Ascending aorta (tissue), 2 donors: ENCODE results near the gene LDHD. TPM values are rescaled to one million over a fixed set of nuclear protein-coding genes. Genes with fewer than 3 reads are reported as not detected.

Experiments
- DNase-seq, 2 donors: peaks; one replicate each; pipeline ENCODE4 v3.0.0-alpha.2; 2019; ENCODE audit warnings: low spot score in 2 of 2
- H3K27ac ChIP-seq, 2 donors: fragments of 200-600 bp; sonication (generic); one replicate each; pipeline ENCODE4 v1.5.1; 2016 to 2017; ENCODE audit warnings: mild to moderate bottlenecking in 1 of 2
- H3K27me3 ChIP-seq: fragments of 200-600 bp; sonication (generic); one replicate; pipeline ENCODE4 v1.5.1; 2017
- H3K36me3 ChIP-seq, 2 donors: fragments of 200-600 bp; sonication (generic); one replicate each; pipeline ENCODE4 v1.5.1; 2016
- H3K4me1 ChIP-seq, 2 donors: fragments of 200-600 bp; sonication (generic); one replicate each; pipeline ENCODE4 v1.5.1; 2016 to 2017; ENCODE audit warnings: mild to moderate bottlenecking in 1 of 2
- H3K4me3 ChIP-seq, 2 donors: fragments of 200-600 bp; sonication (generic); one replicate each; pipeline ENCODE4 v1.5.1; 2016 to 2017; ENCODE audit warnings: mild to moderate bottlenecking in 1 of 2
- H3K9me3 ChIP-seq, 2 donors: fragments of 200-600 bp; sonication (generic); one replicate each; pipeline ENCODE4 v1.5.1; 2016
- intact Hi-C: fragments of 100-400 bp; cut with DNase I; formaldehyde crosslinking; loops from one replicate; pipeline ENCODE4 v1.15.1; 2023
- total RNA-seq: library from RNA; depleted of rRNA; stranded (reverse); fragments of >200 nt; gene quantifications from one replicate; pipeline ENCODE4 v1.1.0, GENCODE V29; 2016
- TF ChIP-seq, protein P1 (sequence below), 3 experiments: fragments of 200-600 bp in 2 of 3; fragments of 450-650 bp in 1 of 3; sonication (generic) in 2 of 3; IDR thresholded peaks; one replicate each; pipeline ENCODE4 v1.5.1; 2016 to 2019; ENCODE audit warnings: antibody characterized with exemption in 3 of 3, mild to moderate bottlenecking in 1 of 3, moderate library complexity in 1 of 3

Gene LDHD
- total RNA-seq, 1 donor from 2014 or later = 7.5 TPM

DNA sequence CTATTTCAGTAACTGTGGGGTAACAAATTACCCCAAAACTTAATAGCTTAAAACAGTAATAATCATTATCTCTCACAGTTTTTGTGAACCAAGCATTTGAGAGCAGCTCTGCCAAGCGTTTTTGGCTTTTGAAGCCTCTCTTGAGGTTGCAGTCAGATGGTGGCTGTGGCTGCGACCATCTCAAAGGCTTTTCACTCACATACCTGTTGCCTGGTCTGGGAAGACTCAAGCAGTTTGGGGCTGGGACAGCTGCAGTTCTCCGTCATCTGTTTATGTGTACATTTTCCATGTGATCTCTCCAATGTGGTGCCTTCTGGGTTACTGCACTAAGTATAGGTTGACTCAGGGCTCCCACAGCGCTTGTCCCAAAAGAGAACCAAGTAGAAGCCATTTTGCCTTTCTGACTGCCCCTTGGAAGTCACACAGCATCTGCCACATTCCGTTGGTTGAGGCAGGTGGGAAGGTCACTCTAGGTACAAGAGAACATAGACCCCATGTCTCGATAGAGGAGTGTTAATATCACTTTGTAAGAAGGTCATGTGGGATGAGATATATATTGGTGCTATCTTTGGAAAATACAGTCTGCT is 49.6 kb downstream of the LDHD start:
- Histone ChIP-seq H3K4me1 (peaks cover 0 to 6% of the 10 kb centered on the region in 2 donors), H3K4me3 (no peak overlapping the region), H3K27me3 (no peaks in the 10 kb centered on the region), H3K36me3 (no peaks in the 10 kb centered on the region), H3K9me3 (no peaks in the 10 kb centered on the region), H3K27ac (no peak overlapping the region)
- intact Hi-C loops = no loop called here
- DNase-seq = no peak
- TF ChIP-seq, protein P1, sequence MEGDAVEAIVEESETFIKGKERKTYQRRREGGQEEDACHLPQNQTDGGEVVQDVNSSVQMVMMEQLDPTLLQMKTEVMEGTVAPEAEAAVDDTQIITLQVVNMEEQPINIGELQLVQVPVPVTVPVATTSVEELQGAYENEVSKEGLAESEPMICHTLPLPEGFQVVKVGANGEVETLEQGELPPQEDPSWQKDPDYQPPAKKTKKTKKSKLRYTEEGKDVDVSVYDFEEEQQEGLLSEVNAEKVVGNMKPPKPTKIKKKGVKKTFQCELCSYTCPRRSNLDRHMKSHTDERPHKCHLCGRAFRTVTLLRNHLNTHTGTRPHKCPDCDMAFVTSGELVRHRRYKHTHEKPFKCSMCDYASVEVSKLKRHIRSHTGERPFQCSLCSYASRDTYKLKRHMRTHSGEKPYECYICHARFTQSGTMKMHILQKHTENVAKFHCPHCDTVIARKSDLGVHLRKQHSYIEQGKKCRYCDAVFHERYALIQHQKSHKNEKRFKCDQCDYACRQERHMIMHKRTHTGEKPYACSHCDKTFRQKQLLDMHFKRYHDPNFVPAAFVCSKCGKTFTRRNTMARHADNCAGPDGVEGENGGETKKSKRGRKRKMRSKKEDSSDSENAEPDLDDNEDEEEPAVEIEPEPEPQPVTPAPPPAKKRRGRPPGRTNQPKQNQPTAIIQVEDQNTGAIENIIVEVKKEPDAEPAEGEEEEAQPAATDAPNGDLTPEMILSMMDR (IDR thresholded peaks at IDR 0.05) = no peak

DNA sequence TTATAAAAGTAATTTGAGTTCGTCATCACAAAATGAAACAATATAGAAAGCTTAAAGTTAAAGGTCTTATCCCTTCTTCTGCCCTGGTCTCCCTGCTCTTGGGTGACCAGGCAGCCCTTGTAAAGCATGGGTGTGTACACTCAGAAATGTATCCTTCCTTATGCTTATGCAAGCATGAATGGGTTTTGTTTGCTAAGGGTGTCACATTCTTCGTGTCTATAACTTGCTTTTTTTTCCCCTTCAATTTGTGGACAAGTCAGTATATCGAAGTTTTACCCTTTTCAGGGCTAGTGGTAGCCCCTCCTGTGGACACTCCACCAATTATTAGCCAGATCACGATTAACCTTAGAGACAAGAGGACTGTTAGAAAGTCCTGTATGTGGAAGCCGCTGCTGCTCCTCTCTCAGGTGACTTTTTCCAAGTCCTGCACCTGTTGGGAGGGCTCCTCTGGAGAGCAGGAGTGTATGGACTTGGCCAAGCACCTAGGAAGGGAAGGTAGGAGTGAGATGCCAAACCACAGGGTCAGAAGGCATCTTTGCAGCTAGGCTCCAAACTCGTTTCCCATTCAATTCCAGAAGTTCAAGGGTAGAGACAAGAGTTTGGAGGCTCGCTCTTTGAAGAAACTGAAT is 50.9 kb downstream of the LDHD start:
- no peak for DNase-seq
- Histone ChIP-seq H3K27ac (no peak overlapping the region), H3K9me3 (no peaks in the 10 kb centered on the region), H3K36me3 (no peaks in the 10 kb centered on the region), H3K27me3 (no peaks in the 10 kb centered on the region), H3K4me1 (peaks cover 0 to 6% of the 10 kb centered on the region in 2 donors), H3K4me3 (no peak overlapping the region)
- TF ChIP-seq, protein P1 (IDR thresholded peaks at IDR 0.05) = no peak
- intact Hi-C loops = no loop called here

DNA sequence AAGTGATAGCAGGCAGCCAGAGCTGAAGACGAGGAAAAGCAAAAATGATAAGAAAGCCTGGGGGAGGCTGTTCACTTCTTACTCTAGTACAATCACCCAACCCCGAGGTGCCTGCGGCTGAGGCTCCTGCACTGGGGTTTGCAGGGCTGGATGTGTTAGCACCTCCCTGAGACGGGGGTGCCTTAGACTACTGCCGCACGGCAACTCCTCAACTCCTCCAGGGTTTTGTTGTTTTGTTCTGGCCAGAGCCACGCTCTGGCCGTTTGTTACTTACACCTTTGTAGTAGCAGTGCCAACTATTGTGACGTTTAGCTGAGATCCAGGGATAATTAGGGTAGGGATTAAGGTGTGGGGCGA is 51.5 kb downstream of the LDHD start:
- Histone ChIP-seq H3K27ac (no peak overlapping the region), H3K36me3 (no peaks in the 10 kb centered on the region), H3K27me3 (no peaks in the 10 kb centered on the region), H3K4me3 (no peak overlapping the region), H3K4me1 (peaks cover 0 to 6% of the 10 kb centered on the region in 2 donors), H3K9me3 (no peaks in the 10 kb centered on the region)
- no peak for DNase-seq
- intact Hi-C loops = no loop called here
- TF ChIP-seq, protein P1 (IDR thresholded peaks at IDR 0.05) = no peak

DNA sequence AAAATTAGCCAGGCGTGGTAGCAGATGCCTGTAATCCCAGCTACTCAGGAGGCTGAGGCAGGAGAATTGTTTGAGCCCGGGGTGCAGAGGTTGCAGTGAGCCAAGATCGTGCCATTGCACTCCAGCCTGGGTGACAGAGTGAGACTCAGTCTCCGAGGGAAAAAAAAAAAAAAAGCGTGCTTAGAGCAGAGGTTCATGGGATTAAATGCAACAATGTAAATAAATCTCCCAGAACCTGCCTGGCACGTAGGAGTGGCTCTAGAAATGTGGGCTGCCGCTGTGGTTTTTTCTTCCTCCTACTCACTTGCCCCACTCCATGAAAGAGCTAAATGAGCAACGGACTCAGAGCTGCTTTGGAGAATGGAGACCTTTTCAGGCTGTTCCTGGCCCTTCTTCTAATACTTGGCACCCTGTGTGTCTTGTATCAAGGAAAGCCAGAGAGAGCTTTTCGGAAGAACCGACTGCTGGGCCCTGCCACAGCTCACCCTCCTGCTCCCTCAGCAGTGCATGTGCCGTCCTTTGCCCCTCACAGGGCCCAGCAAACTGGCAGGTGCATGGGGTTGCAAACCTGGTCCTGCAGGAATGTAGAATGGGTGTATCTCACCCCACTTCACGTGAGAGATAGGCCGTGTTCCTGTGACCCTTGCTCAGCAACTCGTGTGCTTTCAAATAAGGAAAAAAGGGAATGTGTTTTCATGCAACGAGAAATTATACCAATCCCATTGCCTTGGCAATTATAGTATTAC is 52.0 kb downstream of the LDHD start:
- Histone ChIP-seq H3K27ac (no peak overlapping the region), H3K36me3 (no peaks in the 10 kb centered on the region), H3K27me3 (no peaks in the 10 kb centered on the region), H3K4me1 (peaks cover 0 to 6% of the 10 kb centered on the region in 2 donors), H3K4me3 (no peak overlapping the region), H3K9me3 (no peaks in the 10 kb centered on the region)
- intact Hi-C loops = no loop called here
- no peak for DNase-seq
- TF ChIP-seq, protein P1 (IDR thresholded peaks at IDR 0.05) = no peak

DNA sequence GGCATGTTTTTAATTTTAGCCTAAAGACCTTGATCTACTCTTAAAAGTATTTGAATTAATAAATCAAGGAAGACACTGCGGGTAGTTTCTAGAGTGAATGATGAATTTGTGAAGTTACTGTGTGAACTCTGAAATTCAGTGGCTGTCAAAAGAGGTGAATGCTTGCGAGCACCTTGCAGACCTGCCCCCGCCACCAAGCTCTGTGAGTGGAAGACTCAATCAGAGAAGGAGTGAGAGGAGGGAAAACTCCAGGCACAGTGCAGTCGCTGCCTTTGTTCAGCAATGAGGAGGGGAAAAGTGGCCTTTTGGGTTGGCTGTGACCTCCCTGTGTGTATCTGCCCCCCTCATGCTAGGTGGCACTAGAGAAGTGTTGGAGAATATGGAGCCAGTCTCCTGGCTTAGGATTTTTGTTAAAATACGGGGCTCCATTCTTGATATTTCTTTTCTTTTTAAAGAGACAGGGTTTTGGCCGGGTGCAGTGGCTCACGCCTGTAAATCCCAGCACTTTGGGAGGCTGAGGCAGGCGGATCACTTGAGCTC is 53.0 kb downstream of the LDHD start:
- no peaks in the 10 kb centered on the region for H3K9me3 ChIP-seq
- intact Hi-C loops = no loop called here
- H3K4me3 ChIP-seq = no peak overlapping the region
- H3K36me3 ChIP-seq = no peaks in the 10 kb centered on the region
- TF ChIP-seq, protein P1 (IDR thresholded peaks at IDR 0.05) = no peak
- no peak for DNase-seq
- no peaks in the 10 kb centered on the region for H3K27me3 ChIP-seq
- H3K4me1 ChIP-seq = peaks cover 0 to 6% of the 10 kb centered on the region in 2 donors
- H3K27ac ChIP-seq = no peak overlapping the region
